ENCODE measurements around the gene SPATA24. TPM values are rescaled to one million over a fixed set of nuclear protein-coding genes. Genes with fewer than 3 reads are reported as not detected.

The SPATA24 gene
- total and polyA plus RNA-seq, 12 donors = 4.6 to 124 (median 10.3) TPM

- Histone ChIP-seq H3K9me3 (replicated peaks in 1 of 3) (no peaks in the 10 kb centered on the region), H3K36me3 (replicated peaks in 1 of 2) (peaks cover 0 to 54% of the 10 kb centered on the region in 2 donors), H3K4me1 (replicated peaks in 1 of 2) (peaks cover 0 to 21% of the 10 kb centered on the region in 2 donors), H3K27me3 (no peaks in the 10 kb centered on the region), H3K27ac (peak overlapping the region in 1 of 5 donors; percentile 58), H3K4me3 (no peak overlapping the region)
- 24 to 49% (median 40%) methylated on average over 2 of the region's 2 CpGs for WGBS, 4 donors
- no peak for TF ChIP-seq CTCF (IDR thresholded peaks at IDR 0.05)
- no peak for TF ChIP-seq POLR2A (IDR thresholded peaks at IDR 0.05)
- intact Hi-C loops (cut with DNase I) = no loop called here
- DNase-seq = no peak
Observed at GRCh38 chr5:139364466-139364865, 39.4 kb downstream of the SPATA24 start.

GRCh38 chr5:139363937-139364336, 40.0 kb downstream of the SPATA24 start:
- intact Hi-C loops (cut with DNase I) = no loop called here
- 84 to 88% (median 87%) methylated on average over 2 of the region's 2 CpGs for whole genome bisulfite sequencing, 4 donors
- H3K27me3 ChIP-seq = no peaks in the 10 kb centered on the region
- H3K4me3 ChIP-seq = no peak overlapping the region
- H3K4me1 ChIP-seq (replicated peaks in 1 of 2) = peaks cover 3 to 21% of the 10 kb centered on the region in 2 donors
- DNase-seq = peak in 1 of 7 donors; percentile 44
- H3K27ac ChIP-seq = peak overlapping the region in 1 of 5 donors; percentile 58
- no peaks in the 10 kb centered on the region for H3K9me3 ChIP-seq (replicated peaks in 1 of 3)
- H3K36me3 ChIP-seq (replicated peaks in 1 of 2) = peaks cover 0 to 49% of the 10 kb centered on the region in 2 donors
- no peak for TF ChIP-seq POLR2A (IDR thresholded peaks at IDR 0.05)
- no peak for TF ChIP-seq CTCF (IDR thresholded peaks at IDR 0.05)

- Histone ChIP-seq H3K4me1 (replicated peaks in 1 of 2) (peaks cover 9 to 41% of the 10 kb centered on the region in 2 donors), H3K27me3 (no peaks in the 10 kb centered on the region), H3K27ac (peak overlapping the region in 1 of 5 donors; percentile 33), H3K4me3 (no peak overlapping the region), H3K36me3 (replicated peaks in 1 of 2) (peaks cover 0 to 29% of the 10 kb centered on the region in 2 donors), H3K9me3 (replicated peaks in 1 of 3) (no peaks in the 10 kb centered on the region)
- peak in 3 of 7 donors; percentile 6 to 30 (median 8) for DNase-seq
- TF ChIP-seq CTCF (IDR thresholded peaks at IDR 0.05) (no peak), POLR2A (IDR thresholded peaks at IDR 0.05) (no peak)
- WGBS, 4 donors = 77 to 84% (median 81%) methylated on average over 6 of the region's 6 CpGs
- intact Hi-C loops (cut with DNase I) = no loop called here
Observed at GRCh38 chr5:139361835-139362429, 42.0 kb downstream of the SPATA24 start.

- WGBS, 4 donors = 94 to 99% (median 97%) methylated on average over 4 of the region's 4 CpGs
- H3K4me1 ChIP-seq (replicated peaks in 1 of 2) = peaks cover 9 to 41% of the 10 kb centered on the region in 2 donors
- peaks cover 0 to 18% of the 10 kb centered on the region in 2 donors for H3K36me3 ChIP-seq (replicated peaks in 1 of 2)
- H3K9me3 ChIP-seq (replicated peaks in 1 of 3) = no peaks in the 10 kb centered on the region
- TF ChIP-seq CTCF (IDR thresholded peaks at IDR 0.05) = no peak
- no peak for TF ChIP-seq POLR2A (IDR thresholded peaks at IDR 0.05)
- no peak overlapping the region for H3K4me3 ChIP-seq
- no peak overlapping the region for H3K27ac ChIP-seq
- peak in 2 of 7 donors; percentile 5 to 33 for DNase-seq
- H3K27me3 ChIP-seq = no peaks in the 10 kb centered on the region
- intact Hi-C loops (cut with DNase I) = no loop called here
Observed at GRCh38 chr5:139360384-139360783, 43.5 kb downstream of the SPATA24 start.
